Hematopoietic multipotent progenitor cell treated with erythropoietin and hydrocortisone succinate and interleukin-3 and kit ligand, for 6 days (in vitro differentiated cells): Measurements from ENCODE around the gene PLCB4.

Experiments
- DNase-seq: peaks from one replicate; pipeline ENCODE4 v3.0.0-alpha.2; 2015

Gene PLCB4

GRCh38 chr20:9062066-9062465, 6.8 kb upstream of the PLCB4 start:
- DNase-seq, result no peak

- DNase-seq, result no peak
Measured at GRCh38 chr20:9066191-9066590, 2.7 kb upstream of the PLCB4 start.

DNA sequence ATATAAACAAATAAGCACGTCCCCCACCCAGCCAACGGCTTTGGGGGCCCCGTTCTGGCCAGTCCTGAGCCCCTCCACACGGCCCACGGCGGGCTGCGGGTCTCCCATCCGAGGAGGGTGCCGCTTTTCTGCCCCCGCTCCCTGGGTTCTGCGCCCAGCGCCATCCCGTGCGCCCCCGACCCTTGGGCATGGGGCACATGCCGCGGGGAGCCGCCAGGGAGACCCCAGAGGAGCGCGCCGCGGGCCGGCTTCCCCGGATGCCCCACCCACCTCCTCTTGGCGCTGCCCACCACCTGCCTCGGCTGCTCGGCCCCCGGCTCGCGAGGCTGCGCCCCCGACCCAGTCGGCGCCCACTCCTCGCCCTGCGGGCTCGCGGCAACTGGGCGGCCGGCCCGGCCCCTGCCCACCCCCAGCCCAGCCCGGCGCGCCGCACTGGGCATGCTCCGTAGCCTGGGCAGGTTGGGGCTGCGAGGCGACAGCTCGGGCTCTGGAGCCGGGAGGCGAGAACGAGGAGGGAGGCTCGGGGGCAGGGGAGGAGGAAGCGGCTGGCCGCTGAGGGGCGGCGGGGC, 570 bp upstream of the PLCB4 start:
- DNase-seq, result peak; percentile 56

- peak; percentile 11 for DNase-seq
Measured at GRCh38 chr20:9070304-9070703, 1.4 kb downstream of the PLCB4 start.

DNA sequence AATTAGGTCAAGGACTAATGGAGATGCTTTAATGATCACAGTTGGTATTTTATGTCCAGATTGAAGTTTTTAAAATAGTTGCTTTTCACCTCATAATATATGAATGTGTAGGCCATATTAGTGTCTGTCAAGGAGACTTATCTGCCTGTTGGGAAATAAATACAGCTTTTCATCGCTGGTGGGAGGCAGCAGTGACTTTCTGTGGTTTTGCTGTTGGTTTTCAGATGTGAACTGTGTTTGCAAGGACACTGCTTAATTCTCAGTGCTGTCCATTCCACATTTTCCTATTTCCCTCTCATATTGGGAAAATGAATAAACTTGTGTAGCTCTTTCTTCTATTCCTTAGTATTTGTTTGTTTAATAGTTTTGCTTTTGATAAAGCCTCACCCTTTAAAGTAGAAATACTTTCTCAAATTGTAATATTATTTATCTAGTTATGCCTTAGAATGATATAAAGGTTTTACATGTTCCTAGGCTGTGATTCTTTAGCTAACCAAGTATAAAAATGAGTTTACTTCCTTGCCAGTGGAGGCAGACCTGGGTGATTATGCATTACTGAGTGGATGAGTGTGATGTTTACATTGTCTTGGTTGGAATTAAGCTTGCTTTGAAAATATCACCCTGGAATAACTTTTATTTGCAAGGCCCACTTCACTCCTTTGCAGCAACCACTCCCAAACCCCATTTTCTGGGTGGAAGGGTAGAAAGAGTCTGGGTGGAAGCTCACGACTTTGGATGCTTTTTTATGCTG, 3.3 kb downstream of the PLCB4 start:
- DNase-seq, result peak; percentile 22

GRCh38 chr20:9072861-9073500, 4.1 kb downstream of the PLCB4 start:
- no peak for DNase-seq

DNA sequence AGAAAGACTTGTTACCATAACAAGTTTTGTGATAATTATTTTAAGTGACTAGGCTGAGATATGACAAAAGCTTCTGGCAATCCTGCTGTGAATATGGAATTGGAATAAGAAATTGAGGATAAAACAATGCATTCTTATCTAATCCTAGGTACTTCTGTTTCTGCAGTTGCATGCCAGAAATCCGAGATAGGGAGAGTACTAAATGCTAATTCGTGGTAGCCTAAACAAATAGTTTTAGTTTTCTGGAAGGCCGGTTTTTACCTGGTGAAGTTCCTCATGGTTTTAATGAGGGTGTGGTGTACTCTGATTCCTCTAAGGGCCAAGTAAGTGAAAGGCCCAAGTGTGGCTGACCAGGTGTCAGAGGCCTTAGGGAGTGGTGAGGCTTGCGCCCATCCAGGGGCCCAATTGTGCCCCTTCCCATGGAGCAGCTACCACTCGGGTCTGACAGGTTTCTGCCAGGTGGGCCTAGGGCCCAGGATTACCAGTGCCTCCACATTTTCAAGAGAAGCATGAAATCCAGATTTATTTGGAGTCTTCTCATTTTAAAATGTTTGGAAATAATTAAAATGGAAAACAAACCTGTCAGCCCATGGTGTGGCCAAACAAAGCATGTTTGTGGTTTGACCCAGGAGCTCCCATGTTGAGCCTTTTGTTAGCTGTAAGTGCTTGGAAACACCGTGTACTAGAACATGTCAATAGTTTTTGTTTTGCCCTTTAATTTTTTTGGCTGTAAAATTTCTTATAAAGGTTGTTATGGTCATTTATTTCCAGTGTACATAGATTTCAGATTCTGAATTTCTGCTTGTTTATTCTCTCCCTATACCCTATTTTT, 6.6 kb downstream of the PLCB4 start:
- DNase-seq, result no peak

- DNase-seq, result no peak
Measured at GRCh38 chr20:9076440-9076839, 7.6 kb downstream of the PLCB4 start.

- no peak for DNase-seq
Measured at GRCh38 chr20:9078826-9079731, 10.2 kb downstream of the PLCB4 start.

DNA sequence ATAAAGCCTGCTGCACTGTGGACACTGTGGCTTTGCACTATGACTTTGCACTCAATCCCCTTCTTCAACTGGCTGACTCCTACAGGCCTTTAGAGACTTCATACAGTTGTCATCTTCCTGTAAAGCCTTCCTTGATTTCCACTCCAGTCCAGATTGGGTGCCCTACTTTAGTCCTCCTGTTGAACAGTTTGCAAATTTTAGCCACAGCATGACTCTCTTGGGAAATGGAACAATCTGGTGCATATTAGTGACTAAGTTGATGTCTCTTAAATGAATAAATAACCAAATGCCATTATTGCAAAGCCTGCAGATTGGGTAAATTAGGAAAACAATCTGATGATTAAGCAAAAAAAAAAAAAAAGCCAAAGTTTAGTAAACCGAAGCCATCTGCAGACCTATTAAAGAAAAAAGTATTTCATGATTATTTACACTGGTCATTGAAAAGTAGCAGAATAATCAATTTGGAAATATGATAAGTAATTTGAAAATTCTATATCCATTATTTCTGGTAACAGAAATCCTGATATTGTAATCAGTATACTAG, 12.6 kb downstream of the PLCB4 start:
- no peak for DNase-seq

- DNase-seq, result no peak
Measured at GRCh38 chr20:9082741-9083140, 13.9 kb downstream of the PLCB4 start.

DNA sequence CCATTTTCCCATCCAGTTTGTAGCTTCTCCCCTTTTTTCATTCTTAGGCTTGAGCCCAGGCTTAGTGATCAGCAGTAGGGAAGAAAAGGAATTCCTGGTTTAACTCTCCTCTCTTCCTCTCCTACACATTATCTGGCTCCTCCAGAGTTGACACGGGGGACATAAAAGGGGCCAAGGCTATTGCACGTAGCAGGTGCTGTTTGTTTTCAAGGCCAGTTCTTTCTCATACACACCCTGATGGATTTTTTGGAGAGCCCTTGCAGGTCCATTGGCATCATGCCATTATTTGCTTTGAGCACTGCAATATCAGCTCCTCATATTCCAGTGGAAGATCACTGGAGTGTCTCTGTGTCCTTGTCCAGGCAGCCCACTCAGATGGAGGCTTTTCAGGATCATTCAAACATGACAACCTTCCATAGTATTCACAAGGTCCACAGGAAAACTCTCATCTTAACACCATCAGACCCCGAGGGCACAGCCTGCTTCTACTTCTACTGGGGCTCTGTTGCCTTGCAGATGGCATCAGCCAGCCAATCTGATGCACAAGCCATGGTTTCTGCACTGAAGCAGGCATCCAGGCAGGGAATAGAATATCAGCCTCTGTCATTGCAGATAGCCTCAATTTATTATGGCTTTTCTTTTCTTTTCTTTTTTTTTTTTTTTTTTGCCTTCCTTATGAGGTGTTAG, 18.8 kb downstream of the PLCB4 start:
- no peak for DNase-seq

DNA sequence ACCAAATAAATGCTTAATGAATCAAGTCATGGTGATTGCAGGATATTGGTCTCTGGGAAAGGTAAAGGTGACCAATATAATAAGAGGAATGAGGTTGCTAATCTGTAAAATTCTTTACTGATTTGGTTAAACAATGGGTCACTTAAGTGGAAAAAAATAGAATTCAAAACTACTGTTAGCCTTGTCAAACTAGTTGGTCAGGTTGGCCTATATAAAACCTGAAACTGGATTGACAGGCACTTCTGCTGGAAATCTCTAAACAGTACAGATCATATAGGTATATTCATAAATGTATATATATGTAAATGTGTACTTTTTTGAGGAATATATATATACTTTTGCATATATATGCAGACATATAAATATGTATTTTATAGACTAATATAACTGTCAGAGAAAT, 19.7 kb downstream of the PLCB4 start:
- DNase-seq, result no peak

DNA sequence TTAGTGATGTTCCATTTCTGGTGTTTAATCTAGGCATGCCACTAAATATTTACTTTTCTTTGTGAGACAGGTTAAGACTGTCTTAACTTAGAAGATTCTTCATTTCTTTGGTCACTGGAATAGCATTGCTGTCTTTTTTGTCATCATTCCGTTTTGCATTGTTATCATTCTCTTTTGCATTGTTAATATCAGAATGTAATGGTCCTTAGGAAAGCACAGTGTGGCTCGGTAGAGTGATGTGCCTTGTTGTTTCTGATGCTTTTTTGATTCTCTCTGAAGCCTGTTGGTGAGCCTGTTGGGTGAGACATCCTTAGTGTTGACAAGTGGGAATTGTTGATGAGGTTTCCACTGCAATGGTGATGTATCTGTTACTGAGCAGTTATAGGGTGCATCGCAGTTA, 23.2 kb downstream of the PLCB4 start:
- no peak for DNase-seq

GRCh38 chr20:9092655-9093054, 23.8 kb downstream of the PLCB4 start:
- no peak for DNase-seq

GRCh38 chr20:9093218-9093957, 24.5 kb downstream of the PLCB4 start:
- no peak for DNase-seq

DNA sequence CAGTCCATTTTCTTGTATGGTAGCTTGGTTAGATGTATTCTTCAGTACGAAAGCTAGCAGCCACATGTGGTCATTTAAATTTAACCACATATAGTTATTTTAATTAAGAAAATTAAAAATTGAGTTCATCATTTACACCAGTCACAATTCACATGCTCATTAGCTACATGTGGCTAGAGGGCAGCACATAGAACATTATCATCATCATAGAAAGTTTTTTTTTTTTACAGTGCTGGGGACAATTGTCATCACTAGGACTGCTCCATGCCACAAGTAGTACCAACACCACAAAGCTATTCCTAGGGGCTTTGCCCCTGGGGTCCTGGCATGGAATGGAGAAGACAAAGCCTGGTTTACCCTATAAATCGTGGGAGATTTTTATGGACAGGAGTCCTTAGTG, 30.5 kb downstream of the PLCB4 start:
- peak; percentile 37 for DNase-seq

GRCh38 chr20:9100691-9101090, 31.8 kb downstream of the PLCB4 start:
- DNase-seq, result no peak

DNA sequence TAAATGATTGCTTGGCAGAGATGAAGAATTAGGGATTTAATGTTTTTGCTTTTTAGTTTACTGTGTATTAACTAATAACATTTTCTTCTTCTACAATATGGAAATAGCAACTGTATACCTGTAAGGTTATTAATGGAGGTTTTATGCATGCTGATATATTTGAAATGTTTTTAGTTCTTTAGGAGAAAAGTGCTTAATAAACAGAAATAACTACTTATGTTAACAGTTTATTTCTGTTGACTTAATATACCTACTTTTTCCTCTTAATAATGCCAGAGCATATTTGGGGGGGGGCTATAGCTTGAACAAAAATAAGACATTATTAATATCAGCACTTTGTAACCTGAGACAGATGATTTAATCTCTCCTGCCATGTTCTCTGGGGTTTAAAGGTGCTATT, 33.6 kb downstream of the PLCB4 start:
- DNase-seq, result no peak

- no peak for DNase-seq
Measured at GRCh38 chr20:9103955-9104354, 35.1 kb downstream of the PLCB4 start.

DNA sequence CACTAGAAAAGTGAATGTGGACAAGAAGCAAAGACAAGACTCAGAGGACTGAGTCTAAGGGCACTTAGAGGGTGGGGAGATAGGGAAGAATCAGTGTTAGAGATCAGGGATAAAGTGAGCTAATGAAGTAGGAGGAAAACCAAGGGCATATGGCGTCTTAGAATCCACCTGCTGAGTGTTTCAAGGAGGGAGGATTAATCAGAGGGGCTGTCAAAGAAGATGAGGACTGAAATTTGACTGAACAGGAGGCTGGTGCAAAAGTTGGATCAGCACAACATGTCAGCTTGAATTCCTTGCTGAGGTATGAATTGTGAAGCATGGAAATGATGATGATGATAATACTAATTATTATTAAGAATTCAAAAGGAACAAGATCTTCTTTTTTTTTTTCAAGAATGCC, 39.4 kb downstream of the PLCB4 start:
- no peak for DNase-seq
